Trophoblast cell (in vitro differentiated cells and primary cell): ENCODE results near the gene ADAMTS3.

Experiments
- DNase-seq, 2 donors: peaks; one replicate each; pipeline ENCODE4 v3.0.0-alpha.2; 2016
- H2AFZ ChIP-seq: 2 replicates; pipeline ENCODE4 v1.6.1; 2013; ENCODE audit warnings: low read length, moderate library complexity, mild to moderate bottlenecking; ENCODE audit not compliant: insufficient read depth, poor library complexity
- H2AK5ac ChIP-seq: 2 replicates; pipeline ENCODE4 v1.6.1; 2013; ENCODE audit warnings: mild to moderate bottlenecking, low read length
- H2BK120ac ChIP-seq: 2 replicates; pipeline ENCODE4 v1.6.1; 2013; ENCODE audit warnings: low read length, mild to moderate bottlenecking, moderate library complexity; ENCODE audit not compliant: insufficient read depth, poor library complexity
- H2BK12ac ChIP-seq: 2 replicates; pipeline ENCODE4 v1.6.1; 2013; ENCODE audit warnings: mild to moderate bottlenecking, low read length, moderate library complexity
- H2BK5ac ChIP-seq: 2 replicates; pipeline ENCODE4 v1.6.1; 2013; ENCODE audit warnings: low read length, low read depth, moderate library complexity, mild to moderate bottlenecking; ENCODE audit not compliant: poor library complexity
- H3K14ac ChIP-seq: 2 replicates; pipeline ENCODE4 v1.6.1; 2013; ENCODE audit warnings: mild to moderate bottlenecking, low read length
- H3K18ac ChIP-seq: 2 replicates; pipeline ENCODE4 v1.6.1; 2013; ENCODE audit warnings: mild to moderate bottlenecking, low read length
- H3K23ac ChIP-seq: 2 replicates; pipeline ENCODE4 v1.6.1; 2013; ENCODE audit warnings: low read length
- H3K27ac ChIP-seq: 2 replicates; pipeline ENCODE4 v1.5.1; 2013; ENCODE audit warnings: low read depth, mild to moderate bottlenecking, inconsistent platforms, low read length, moderate library complexity
- H3K27me3 ChIP-seq: 2 replicates; pipeline ENCODE4 v1.6.1; 2013; ENCODE audit warnings: inconsistent platforms, mild to moderate bottlenecking, low read length, moderate library complexity; ENCODE audit not compliant: insufficient read depth
- H3K36me3 ChIP-seq, 2 experiments: 1 replicate in 1 of 2; 2 replicates in 1 of 2; pipeline ENCODE4 v1.6.1; 2013; ENCODE audit warnings: low read length in 2 of 2, mild to moderate bottlenecking in 2 of 2, moderate library complexity in 1 of 2; ENCODE audit not compliant: insufficient read depth in 2 of 2, control insufficient read depth in 1 of 2
- H3K4ac ChIP-seq: 2 replicates; pipeline ENCODE4 v1.6.1; 2013; ENCODE audit warnings: low read depth, mild to moderate bottlenecking, low read length, moderate library complexity
- H3K4me1 ChIP-seq, 2 experiments: 1 replicate in 1 of 2; 2 replicates in 1 of 2; pipeline ENCODE4 v1.6.1; 2013; ENCODE audit warnings: low read length in 2 of 2, mild to moderate bottlenecking in 2 of 2, moderate library complexity in 1 of 2; ENCODE audit not compliant: insufficient read depth in 2 of 2, control insufficient read depth in 1 of 2
- H3K4me2 ChIP-seq: 2 replicates; pipeline ENCODE4 v1.6.1; 2013; ENCODE audit warnings: inconsistent platforms, mild to moderate bottlenecking, low read length, moderate library complexity
- H3K4me3 ChIP-seq: 2 replicates; pipeline ENCODE4 v1.5.1; 2013; ENCODE audit warnings: mild to moderate bottlenecking, low read depth, low read length, inconsistent platforms
- H3K79me1 ChIP-seq: one replicate; pipeline ENCODE4 v1.6.1; 2013; ENCODE audit warnings: low read length
- H3K79me2 ChIP-seq: 2 replicates; pipeline ENCODE4 v1.6.1; 2013; ENCODE audit warnings: low read length, mild to moderate bottlenecking; ENCODE audit not compliant: control insufficient read depth, insufficient read depth, poor library complexity
- H3K9ac ChIP-seq: 2 replicates; pipeline ENCODE4 v1.6.1; 2013; ENCODE audit warnings: mild to moderate bottlenecking, low read length
- H3K9me3 ChIP-seq: 2 replicates; pipeline ENCODE4 v1.6.1; 2013; ENCODE audit warnings: low read depth, mild to moderate bottlenecking, control low read depth, inconsistent platforms, low read length; ENCODE audit not compliant: insufficient read depth
- H4K12ac ChIP-seq: 2 replicates; pipeline ENCODE4 v1.6.1; 2013; ENCODE audit warnings: low read depth, mild to moderate bottlenecking, low read length, moderate library complexity
- H4K8ac ChIP-seq: 2 replicates; pipeline ENCODE4 v1.6.1; 2013; ENCODE audit warnings: low read depth, mild to moderate bottlenecking, low read length, moderate library complexity
- H4K91ac ChIP-seq: one replicate; pipeline ENCODE4 v1.6.1; 2013; ENCODE audit warnings: low read depth, mild to moderate bottlenecking, low read length, moderate library complexity
- WGBS: extraction: QIAGEN DNeasy Blood & Tissue Kit; methylation state at CpG from one replicate; pipeline ENCODE4 v1.1.7; 2013; ENCODE audit warnings: missing lambda C conversion rate; ENCODE audit not compliant: insufficient read length, insufficient coverage; ENCODE audit errors: extremely low coverage; 5-methylcytosine and 5-hydroxymethylcytosine counted together

Gene ADAMTS3

GRCh38 chr4:72577211-72577610 lies 8.2 kb upstream of the ADAMTS3 start:
- H3K9me3 ChIP-seq = no peaks in the 10 kb centered on the region
- H3K27me3 ChIP-seq = no peaks in the 10 kb centered on the region
- no peak overlapping the region for H2BK12ac ChIP-seq
- no peak overlapping the region for H2BK5ac ChIP-seq
- no peak overlapping the region for H3K4me2 ChIP-seq
- no peak overlapping the region for H2AFZ ChIP-seq
- H3K18ac ChIP-seq = no peak overlapping the region
- no peak overlapping the region for H4K91ac ChIP-seq
- H3K79me2 ChIP-seq = no peaks in the 10 kb centered on the region
- no peak for DNase-seq
- no peak overlapping the region for H4K12ac ChIP-seq
- no peak overlapping the region for H2BK120ac ChIP-seq
- no peak overlapping the region for H2AK5ac ChIP-seq
- H3K4ac ChIP-seq = no peak overlapping the region
- no peak overlapping the region for H3K27ac ChIP-seq
- no peaks in the 10 kb centered on the region for H3K36me3 ChIP-seq
- H3K4me1 ChIP-seq = no peaks in the 10 kb centered on the region
- no peak overlapping the region for H3K9ac ChIP-seq
- no peak overlapping the region for H3K4me3 ChIP-seq
- WGBS = no CpG with 5 or more reads among the region's 6 CpGs
- H3K79me1 ChIP-seq = no peaks in the 10 kb centered on the region
- no peak overlapping the region for H4K8ac ChIP-seq
- no peak overlapping the region for H3K23ac ChIP-seq
- H3K14ac ChIP-seq = no peak overlapping the region

GRCh38 chr4:72571337-72571736 lies 2.3 kb upstream of the ADAMTS3 start:
- H2AK5ac ChIP-seq = no peak overlapping the region
- WGBS = no CpG with 5 or more reads among the region's 6 CpGs
- H2AFZ ChIP-seq = no peak overlapping the region

GRCh38 chr4:72569719-72570235 lies 756 bp upstream of the ADAMTS3 start:
- Histone ChIP-seq H2BK12ac (peak overlapping the region; percentile 3), H2BK120ac (peak overlapping the region; percentile 74), H3K27me3 (no peaks in the 10 kb centered on the region), H3K18ac (no peak overlapping the region), H4K91ac (no peak overlapping the region), H3K14ac (no peak overlapping the region), H4K12ac (no peak overlapping the region), H3K23ac (no peak overlapping the region), H3K79me2 (peaks cover 4% of the 10 kb centered on the region), H3K4me2 (peak overlapping the region; percentile 98), H2AK5ac (no peak overlapping the region), H2AFZ (peak overlapping the region; percentile 85), H2BK5ac (peak overlapping the region; percentile 51), H3K36me3 (no peaks in the 10 kb centered on the region), H3K79me1 (peaks cover 13% of the 10 kb centered on the region), H3K9me3 (no peaks in the 10 kb centered on the region), H3K9ac (no peak overlapping the region), H3K27ac (no peak overlapping the region), H3K4ac (peak overlapping the region; percentile 19), H3K4me3 (peak overlapping the region; percentile 78), H4K8ac (peak overlapping the region; percentile 80), H3K4me1 (peaks cover 2 to 4% of the 10 kb centered on the region in 2 experiments)
- DNase-seq = peak in 1 of 2 donors; percentile 10
- WGBS = no CpG with 5 or more reads among the region's 15 CpGs

More at GRCh38 chr4:72571337-72571736, 2.3 kb upstream of the ADAMTS3 start:
- Histone ChIP-seq H3K9me3 (no peaks in the 10 kb centered on the region), H3K36me3 (no peaks in the 10 kb centered on the region), H3K4ac (no peak overlapping the region), H3K79me2 (peaks cover 4% of the 10 kb centered on the region), H4K8ac (no peak overlapping the region), H2BK12ac (no peak overlapping the region), H3K14ac (no peak overlapping the region), H4K91ac (no peak overlapping the region), H3K27ac (no peak overlapping the region), H2BK120ac (no peak overlapping the region), H3K79me1 (peaks cover 13% of the 10 kb centered on the region), H3K23ac (no peak overlapping the region), H3K27me3 (no peaks in the 10 kb centered on the region), H3K4me2 (no peak overlapping the region), H4K12ac (no peak overlapping the region), H3K4me1 (peaks cover 2 to 4% of the 10 kb centered on the region in 2 experiments), H3K4me3 (no peak overlapping the region), H2BK5ac (no peak overlapping the region), H3K18ac (no peak overlapping the region), H3K9ac (no peak overlapping the region)
- no peak for DNase-seq

GRCh38 chr4:72567821-72568675 lies 973 bp downstream of the ADAMTS3 start:
- no peaks in the 10 kb centered on the region for H3K27me3 ChIP-seq
- peak overlapping the region; percentile 25 for H3K18ac ChIP-seq
- no peak overlapping the region for H2AK5ac ChIP-seq
- WGBS = no CpG with 5 or more reads among the region's 41 CpGs
- peak overlapping the region; percentile 98 for H3K4me2 ChIP-seq
- H3K79me2 ChIP-seq = peaks cover 4% of the 10 kb centered on the region
- H3K14ac ChIP-seq = no peak overlapping the region
- peak overlapping the region; percentile 31 for H2BK5ac ChIP-seq
- peak overlapping the region; percentile 78 for H3K9ac ChIP-seq
- H2AFZ ChIP-seq = peak overlapping the region; percentile 38
- H4K8ac ChIP-seq = no peak overlapping the region
- no peak overlapping the region for H3K4ac ChIP-seq
- no peak overlapping the region for H2BK120ac ChIP-seq
- H3K4me1 ChIP-seq = peaks cover 2 to 4% of the 10 kb centered on the region in 2 experiments
- H3K27ac ChIP-seq = peak overlapping the region; percentile 69
- no peak overlapping the region for H3K23ac ChIP-seq
- H3K79me1 ChIP-seq = peaks cover 13% of the 10 kb centered on the region
- H4K12ac ChIP-seq = no peak overlapping the region
- no peaks in the 10 kb centered on the region for H3K9me3 ChIP-seq
- peak; percentile 82 to 86 for DNase-seq
- H3K36me3 ChIP-seq = no peaks in the 10 kb centered on the region
- H3K4me3 ChIP-seq = peak overlapping the region; percentile 60
- H2BK12ac ChIP-seq = no peak overlapping the region
- H4K91ac ChIP-seq = no peak overlapping the region
